Glutamatergic neuron (in vitro differentiated cells): Measurements from ENCODE around the gene PNPO. TPM values are rescaled to one million over a fixed set of nuclear protein-coding genes. Genes with fewer than 3 reads are reported as not detected.

Source experiments
- DNase-seq: peaks from one replicate; pipeline ENCODE4 v3.0.0; 2022
- H3K27ac Mint-ChIP-seq: one replicate; pipeline ENCODE4 v1.8.0; 2020; ENCODE audit warnings: mild to moderate bottlenecking, mixed read lengths, inconsistent platforms; ENCODE audit not compliant: unreplicated experiment
- H3K27me3 Mint-ChIP-seq: one replicate; pipeline ENCODE4 v1.8.0; 2020; ENCODE audit warnings: mild to moderate bottlenecking, moderate library complexity, mixed read lengths, inconsistent platforms; ENCODE audit not compliant: unreplicated experiment
- H3K36me3 Mint-ChIP-seq: one replicate; pipeline ENCODE4 v1.8.0; 2020; ENCODE audit warnings: mild to moderate bottlenecking, mixed read lengths, inconsistent platforms; ENCODE audit not compliant: unreplicated experiment
- H3K4me1 Mint-ChIP-seq: one replicate; pipeline ENCODE4 v1.8.0; 2020; ENCODE audit warnings: mild to moderate bottlenecking, low read depth, mixed read lengths, inconsistent platforms; ENCODE audit not compliant: unreplicated experiment
- H3K4me3 Mint-ChIP-seq: one replicate; pipeline ENCODE4 v1.8.0; 2020; ENCODE audit warnings: mild to moderate bottlenecking, mixed read lengths, inconsistent platforms; ENCODE audit not compliant: unreplicated experiment
- H3K9me3 Mint-ChIP-seq: one replicate; pipeline ENCODE4 v1.8.0; 2020; ENCODE audit warnings: mild to moderate bottlenecking, moderate library complexity, mixed read lengths, inconsistent platforms; ENCODE audit not compliant: unreplicated experiment
- CTCF ChIP-seq: fragments of 200-600 bp; sonication (generic); IDR thresholded peaks from one replicate; pipeline ENCODE4 v1.5.0; 2021; ENCODE audit not compliant: partially characterized antibody, unreplicated experiment
- total RNA-seq: library from RNA; stranded (reverse); fragmentation: NEBNext Ultra II Directional; extraction: Animal tissue kit (Norgen Biotek cat#: 25700); gene quantifications from one replicate; pipeline ENCODE4 v1.2.1, GENCODE V29; 2021; ENCODE audit not compliant: unreplicated experiment

Gene PNPO
- total RNA-seq, 1 donor from 2014 or later, result 6.0 TPM

GRCh38 chr17:47993964-47994363 is 52.6 kb downstream of the PNPO start:
- H3K36me3 Mint-ChIP-seq, result no peaks in the 10 kb centered on the region
- no peak for DNase-seq
- H3K9me3 Mint-ChIP-seq, result peaks cover 28% of the 10 kb centered on the region
- no peak for TF ChIP-seq CTCF
- H3K27me3 Mint-ChIP-seq, result peaks cover 12% of the 10 kb centered on the region
- peak overlapping the region; percentile 49 for H3K4me3 Mint-ChIP-seq
- peak overlapping the region; percentile 87 for H3K27ac Mint-ChIP-seq
- H3K4me1 Mint-ChIP-seq, result peaks cover 58% of the 10 kb centered on the region

GRCh38 chr17:47994724-47995123 is 53.4 kb downstream of the PNPO start:
- peaks cover 12% of the 10 kb centered on the region for H3K27me3 Mint-ChIP-seq
- TF ChIP-seq CTCF, result no peak
- peaks cover 24% of the 10 kb centered on the region for H3K9me3 Mint-ChIP-seq
- no peak for DNase-seq
- peaks cover 53% of the 10 kb centered on the region for H3K4me1 Mint-ChIP-seq
- H3K4me3 Mint-ChIP-seq, result no peak overlapping the region
- peak overlapping the region; percentile 87 for H3K27ac Mint-ChIP-seq
- H3K36me3 Mint-ChIP-seq, result no peaks in the 10 kb centered on the region

- peak overlapping the region; percentile 28 for H3K27ac Mint-ChIP-seq
- H3K27me3 Mint-ChIP-seq, result peaks cover 10% of the 10 kb centered on the region
- peaks cover 51% of the 10 kb centered on the region for H3K4me1 Mint-ChIP-seq
- no peak for DNase-seq
- no peaks in the 10 kb centered on the region for H3K36me3 Mint-ChIP-seq
- no peak for TF ChIP-seq CTCF
- H3K4me3 Mint-ChIP-seq, result no peak overlapping the region
- H3K9me3 Mint-ChIP-seq, result peaks cover 24% of the 10 kb centered on the region
Observed at GRCh38 chr17:47995241-47995935, 54.0 kb downstream of the PNPO start.

- TF ChIP-seq CTCF, result no peak
- Mint-ChIP-seq H3K27ac (peak overlapping the region; percentile 50), H3K27me3 (peaks cover 1% of the 10 kb centered on the region), H3K36me3 (no peaks in the 10 kb centered on the region), H3K9me3 (peaks cover 17% of the 10 kb centered on the region), H3K4me3 (peak overlapping the region; percentile 52), H3K4me1 (peaks cover 45% of the 10 kb centered on the region)
- DNase-seq, result no peak
Observed at GRCh38 chr17:47996201-47996600, 54.8 kb downstream of the PNPO start.

DNA sequence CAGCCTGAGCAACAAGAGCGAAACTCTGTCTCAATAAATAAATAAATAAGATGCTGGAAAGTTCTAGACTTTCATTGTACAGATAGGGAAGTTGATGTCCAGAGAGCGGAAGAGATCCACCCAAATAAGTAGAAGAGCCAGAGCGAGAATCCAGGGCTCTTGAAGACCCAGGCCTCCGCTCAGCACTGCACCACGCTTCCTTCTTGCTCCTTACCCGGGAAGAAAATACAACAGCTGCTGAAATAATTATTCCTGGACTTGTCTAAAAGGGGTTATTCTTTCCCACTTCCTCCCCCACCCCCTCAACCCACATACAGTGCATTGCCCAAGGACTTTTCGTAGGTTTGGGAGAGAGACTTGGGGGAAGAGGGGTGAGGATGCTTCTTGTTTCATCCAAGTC is 56.2 kb downstream of the PNPO start:
- Mint-ChIP-seq H3K36me3 (no peaks in the 10 kb centered on the region), H3K27me3 (no peaks in the 10 kb centered on the region), H3K9me3 (peaks cover 14% of the 10 kb centered on the region), H3K27ac (no peak overlapping the region), H3K4me1 (peaks cover 45% of the 10 kb centered on the region), H3K4me3 (no peak overlapping the region)
- no peak for TF ChIP-seq CTCF
- DNase-seq, result no peak
